DND-41 (cell line): ENCODE results near the gene GADD45G.

ENCODE experiments used
- ATAC-seq: fragments of 200-7000 bp; cut with Tn5 transposase; 3 replicates; pipeline ENCODE4 v1.9.1; 2021; ENCODE audit warnings: low read depth; ENCODE audit not compliant: insufficient read depth
- DNase-seq: peaks from one replicate; pipeline ENCODE4 v3.0.0-alpha.2; 2020
- H2AFZ ChIP-seq: 2 replicates; pipeline ENCODE4 v1.6.0; 2012; ENCODE audit warnings: low read depth, low read length
- H3K27ac ChIP-seq: 2 replicates; pipeline ENCODE4 v1.5.1; 2012; ENCODE audit warnings: low read length, inconsistent platforms
- H3K27me3 ChIP-seq: fragments of 200-600 bp; sonication (generic); 2 replicates; pipeline ENCODE4 v1.6.0; 2012; ENCODE audit warnings: low read length, mild to moderate bottlenecking, inconsistent platforms; ENCODE audit not compliant: insufficient read depth, poor library complexity
- H3K36me3 ChIP-seq: 2 replicates; pipeline ENCODE4 v1.5.1; 2012; ENCODE audit warnings: low read length, inconsistent platforms; ENCODE audit not compliant: insufficient read depth
- H3K4me1 ChIP-seq: 2 replicates; pipeline ENCODE4 v1.5.1; 2012; ENCODE audit warnings: mild to moderate bottlenecking, low read length; ENCODE audit not compliant: insufficient read depth
- H3K4me2 ChIP-seq: 2 replicates; pipeline ENCODE4 v1.6.0; 2012; ENCODE audit warnings: mild to moderate bottlenecking, moderate library complexity, low read length, inconsistent platforms; ENCODE audit not compliant: insufficient read depth
- H3K4me3 ChIP-seq, 2 experiments: fragments of 200-600 bp in 1 of 2; shearing (Covaris generic) in 1 of 2; 2 replicates each; pipeline ENCODE4 v1.5.1; 2012 to 2016; ENCODE audit warnings: inconsistent platforms in 2 of 2, low read length in 2 of 2, mild to moderate bottlenecking in 2 of 2, low read depth in 1 of 2, moderate library complexity in 1 of 2
- H3K79me2 ChIP-seq: 2 replicates; pipeline ENCODE4 v1.6.0; 2012; ENCODE audit warnings: low read length, inconsistent platforms; ENCODE audit not compliant: insufficient read depth
- H3K9ac ChIP-seq: 2 replicates; pipeline ENCODE4 v1.6.0; 2012; ENCODE audit warnings: low read depth, mild to moderate bottlenecking, inconsistent platforms, low read length, moderate library complexity
- H3K9me3 ChIP-seq: 2 replicates; pipeline ENCODE4 v1.5.1; 2012; ENCODE audit warnings: low read length, moderate library complexity, mild to moderate bottlenecking, inconsistent platforms; ENCODE audit not compliant: insufficient read depth, severe bottlenecking
- H4K20me1 ChIP-seq: 2 replicates; pipeline ENCODE4 v1.6.0; 2012; ENCODE audit warnings: low read length; ENCODE audit not compliant: insufficient read depth
- CTCF ChIP-seq: IDR thresholded peaks from 2 replicates; pipeline ENCODE4 v1.5.1; 2012; ENCODE audit warnings: borderline replicate concordance, low read length, moderate library complexity, mild to moderate bottlenecking; ENCODE audit not compliant: poor library complexity, severe bottlenecking; ENCODE audit errors: extremely low read depth
- EZH2 ChIP-seq: IDR thresholded peaks from 3 replicates; pipeline ENCODE4 v1.6.1; 2012; ENCODE audit warnings: borderline replicate concordance, low read depth, mild to moderate bottlenecking, moderate library complexity, low read length, inconsistent platforms; ENCODE audit not compliant: severe bottlenecking

The GADD45G gene

GRCh38 chr9:89596937-89597555 lies 7.8 kb upstream of the GADD45G start:
- Histone ChIP-seq H3K4me2 (no peak overlapping the region), H2AFZ (no peak overlapping the region), H4K20me1 (no peaks in the 10 kb centered on the region), H3K4me3 (no peak overlapping the region), H3K27me3 (peaks cover 10% of the 10 kb centered on the region), H3K79me2 (no peaks in the 10 kb centered on the region), H3K4me1 (no peaks in the 10 kb centered on the region), H3K9me3 (no peaks in the 10 kb centered on the region), H3K36me3 (no peaks in the 10 kb centered on the region), H3K9ac (no peak overlapping the region), H3K27ac (no peak overlapping the region)
- ATAC-seq (no peak), DNase-seq (no peak)
- TF ChIP-seq EZH2 (no peak), CTCF (no peak)

GRCh38 chr9:89597711-89598362 lies 7.0 kb upstream of the GADD45G start:
- no peaks in the 10 kb centered on the region for H3K9me3 ChIP-seq
- H3K79me2 ChIP-seq = no peaks in the 10 kb centered on the region
- TF ChIP-seq EZH2 = no peak
- peak; percentile 69 for TF ChIP-seq CTCF
- no peak overlapping the region for H3K4me2 ChIP-seq
- H3K9ac ChIP-seq = no peak overlapping the region
- no peaks in the 10 kb centered on the region for H3K4me1 ChIP-seq
- H2AFZ ChIP-seq = no peak overlapping the region
- H4K20me1 ChIP-seq = no peaks in the 10 kb centered on the region
- no peak overlapping the region for H3K4me3 ChIP-seq
- H3K27ac ChIP-seq = no peak overlapping the region
- peak; percentile 52 for DNase-seq
- H3K27me3 ChIP-seq = peaks cover 10% of the 10 kb centered on the region
- peak; percentile 58; the same call in 1 of the 3 replicates for ATAC-seq
- no peaks in the 10 kb centered on the region for H3K36me3 ChIP-seq

GRCh38 chr9:89598363-89598713 lies 6.5 kb upstream of the GADD45G start:
- Histone ChIP-seq H3K36me3 (no peaks in the 10 kb centered on the region), H2AFZ (no peak overlapping the region), H3K79me2 (no peaks in the 10 kb centered on the region), H3K9me3 (no peaks in the 10 kb centered on the region), H3K27ac (no peak overlapping the region), H4K20me1 (no peaks in the 10 kb centered on the region), H3K4me2 (no peak overlapping the region), H3K4me1 (peaks cover 3% of the 10 kb centered on the region; the same call in 1 of the 2 replicates), H3K27me3 (peaks cover 10% of the 10 kb centered on the region), H3K4me3 (no peak overlapping the region), H3K9ac (no peak overlapping the region)
- DNase-seq (no peak), ATAC-seq (no peak)
- TF ChIP-seq CTCF = no peak
- TF ChIP-seq EZH2 = no peak
